ENCODE measurements around the gene FHAD1. TPM values are rescaled to one million over a fixed set of nuclear protein-coding genes. Genes with fewer than 3 reads are reported as not detected.

The FHAD1 gene
- total RNA-seq, 3 donors from 2014 or later (not counting 1 experiment from before 2014, with no cell fraction given) = 0.72 to 1.9 (median 1.7) TPM

DNA sequence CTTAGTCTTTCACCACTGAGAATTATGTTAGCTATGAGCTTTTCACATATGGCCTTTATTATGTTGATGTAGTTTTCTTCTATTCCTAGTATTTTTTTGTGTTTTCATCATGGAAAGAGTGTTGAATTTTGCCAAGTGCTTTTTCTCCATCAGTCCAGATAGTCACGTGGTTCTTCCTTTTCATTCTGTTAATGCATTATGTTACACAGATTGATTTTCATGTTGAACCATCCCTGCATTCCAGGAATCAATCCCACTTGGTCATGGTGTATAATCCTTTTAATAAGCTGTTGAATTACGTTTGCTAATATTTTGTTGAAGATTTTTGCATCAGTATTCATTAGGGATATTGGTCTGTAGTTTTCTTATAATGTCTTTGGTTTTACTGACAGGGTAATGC lies 17.7 kb downstream of the FHAD1 start:
- Mint-ChIP-seq H3K27ac (no peak overlapping the region), H3K9me3 (no peaks in the 10 kb centered on the region), H3K36me3 (no peaks in the 10 kb centered on the region), H3K27me3 (ENCODE audit: low read depth in 2 of 2) (peaks cover 7 to 41% of the 10 kb centered on the region in 2 donors), H3K4me3 (no peak overlapping the region), H3K4me1 (peaks cover 10 to 18% of the 10 kb centered on the region in 2 donors)
- no peak for ATAC-seq
- Histone ChIP-seq H3K4me1 (ENCODE audit: control insufficient read depth, insufficient read depth, low read length) (peaks cover 12% of the 10 kb centered on the region), H3K27me3 (ENCODE audit: control insufficient read depth, insufficient read depth, low read length) (no peaks in the 10 kb centered on the region), H3K4me3 (ENCODE audit: low read length) (no peak overlapping the region), H3K36me3 (ENCODE audit: control insufficient read depth, insufficient read depth, low read length) (no peaks in the 10 kb centered on the region), H3K27ac (ENCODE audit: low read length) (no peak overlapping the region), H3K9me3 (ENCODE audit: control insufficient read depth, insufficient read depth, low read length) (no peaks in the 10 kb centered on the region)
- TF ChIP-seq, protein P1, sequence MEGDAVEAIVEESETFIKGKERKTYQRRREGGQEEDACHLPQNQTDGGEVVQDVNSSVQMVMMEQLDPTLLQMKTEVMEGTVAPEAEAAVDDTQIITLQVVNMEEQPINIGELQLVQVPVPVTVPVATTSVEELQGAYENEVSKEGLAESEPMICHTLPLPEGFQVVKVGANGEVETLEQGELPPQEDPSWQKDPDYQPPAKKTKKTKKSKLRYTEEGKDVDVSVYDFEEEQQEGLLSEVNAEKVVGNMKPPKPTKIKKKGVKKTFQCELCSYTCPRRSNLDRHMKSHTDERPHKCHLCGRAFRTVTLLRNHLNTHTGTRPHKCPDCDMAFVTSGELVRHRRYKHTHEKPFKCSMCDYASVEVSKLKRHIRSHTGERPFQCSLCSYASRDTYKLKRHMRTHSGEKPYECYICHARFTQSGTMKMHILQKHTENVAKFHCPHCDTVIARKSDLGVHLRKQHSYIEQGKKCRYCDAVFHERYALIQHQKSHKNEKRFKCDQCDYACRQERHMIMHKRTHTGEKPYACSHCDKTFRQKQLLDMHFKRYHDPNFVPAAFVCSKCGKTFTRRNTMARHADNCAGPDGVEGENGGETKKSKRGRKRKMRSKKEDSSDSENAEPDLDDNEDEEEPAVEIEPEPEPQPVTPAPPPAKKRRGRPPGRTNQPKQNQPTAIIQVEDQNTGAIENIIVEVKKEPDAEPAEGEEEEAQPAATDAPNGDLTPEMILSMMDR (IDR thresholded peaks at IDR 0.05) = no peak
- no peak for DNase-seq
- intact Hi-C loops (cut with micrococcal nuclease) = no loop called here
- WGBS (ENCODE audit: insufficient coverage) = 87% methylated on average over 2 of the region's 2 CpGs

DNA sequence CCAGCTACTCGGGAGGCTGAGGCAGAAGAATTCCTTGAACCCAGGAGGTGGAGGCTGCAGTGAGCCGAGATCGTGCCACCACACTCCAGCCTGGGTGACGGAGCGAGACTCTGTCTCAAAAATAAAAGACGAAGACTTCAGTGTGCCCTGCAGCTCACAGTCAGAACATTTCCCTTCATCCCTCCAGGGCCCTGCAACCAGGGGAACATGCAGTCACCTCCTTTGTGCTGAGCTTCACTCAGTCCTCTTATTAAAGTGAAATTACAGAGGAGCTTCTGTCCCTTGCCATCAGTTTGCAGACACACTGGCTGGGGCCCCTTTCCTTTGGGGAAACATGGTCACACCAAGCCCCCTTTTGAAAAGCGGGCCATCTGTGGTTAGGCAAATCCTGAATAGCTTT lies 24.2 kb downstream of the FHAD1 start:
- no peaks in the 10 kb centered on the region for H3K27me3 ChIP-seq (ENCODE audit: control insufficient read depth, insufficient read depth, low read length)
- intact Hi-C loops (cut with micrococcal nuclease) = no loop called here
- TF ChIP-seq, protein P1 (IDR thresholded peaks at IDR 0.05) = no peak
- 82% methylated on average over 7 of the region's 7 CpGs for WGBS (ENCODE audit: insufficient coverage)
- no peaks in the 10 kb centered on the region for H3K36me3 ChIP-seq (ENCODE audit: control insufficient read depth, insufficient read depth, low read length)
- no peak overlapping the region for H3K4me3 Mint-ChIP-seq
- DNase-seq (no peak), ATAC-seq (no peak)
- H3K9me3 Mint-ChIP-seq = no peaks in the 10 kb centered on the region
- peaks cover 4% of the 10 kb centered on the region for H3K4me1 ChIP-seq (ENCODE audit: control insufficient read depth, insufficient read depth, low read length)
- H3K4me1 Mint-ChIP-seq = peaks cover 5% of the 10 kb centered on the region in 2 donors
- no peak overlapping the region for H3K27ac ChIP-seq (ENCODE audit: low read length)
- H3K4me3 ChIP-seq (ENCODE audit: low read length) = no peak overlapping the region
- no peaks in the 10 kb centered on the region for H3K36me3 Mint-ChIP-seq
- peaks cover 16 to 24% of the 10 kb centered on the region in 2 donors for H3K27me3 Mint-ChIP-seq (ENCODE audit: low read depth in 2 of 2)
- no peaks in the 10 kb centered on the region for H3K9me3 ChIP-seq (ENCODE audit: control insufficient read depth, insufficient read depth, low read length)
- no peak overlapping the region for H3K27ac Mint-ChIP-seq

DNA sequence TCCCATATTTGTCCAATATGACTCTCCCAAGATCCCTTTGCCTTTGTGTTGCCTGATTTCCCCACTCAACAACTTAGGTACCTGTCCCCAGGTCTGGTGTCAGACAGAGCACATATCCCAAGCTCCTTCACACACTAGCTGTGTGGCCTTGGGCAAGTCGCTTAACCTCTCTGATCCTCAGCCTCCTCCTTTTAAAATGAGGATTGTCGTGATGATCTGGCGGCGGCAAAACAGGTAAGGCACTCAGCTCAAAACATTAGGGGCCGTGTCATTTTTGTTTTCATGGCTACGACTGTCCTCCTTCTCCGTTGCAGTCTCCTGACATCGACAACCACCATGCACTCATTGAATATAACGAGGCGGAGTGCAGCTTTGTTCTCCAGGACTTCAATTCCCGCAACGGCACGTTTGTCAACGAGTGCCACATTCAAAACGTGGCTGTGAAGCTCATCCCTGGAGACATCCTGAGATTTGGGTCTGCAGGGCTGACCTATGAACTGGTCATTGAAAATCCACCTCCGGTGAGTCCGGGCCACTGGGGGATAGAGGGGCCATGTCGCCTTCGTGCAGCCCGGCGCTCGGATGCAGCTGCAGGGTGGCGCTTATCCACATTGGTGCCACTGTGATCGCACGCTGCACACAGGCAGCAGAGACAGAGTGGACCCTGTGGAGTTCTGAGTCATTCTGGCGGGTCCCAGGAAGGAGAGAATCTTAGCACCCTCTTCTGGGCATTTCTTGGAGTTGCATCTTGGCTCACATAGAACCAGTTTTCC lies 25.2 kb downstream of the FHAD1 start:
- H3K27me3 Mint-ChIP-seq (ENCODE audit: low read depth in 2 of 2) = peaks cover 16 to 25% of the 10 kb centered on the region in 2 donors
- no peaks in the 10 kb centered on the region for H3K27me3 ChIP-seq (ENCODE audit: control insufficient read depth, insufficient read depth, low read length)
- no peaks in the 10 kb centered on the region for H3K9me3 ChIP-seq (ENCODE audit: control insufficient read depth, insufficient read depth, low read length)
- WGBS (ENCODE audit: insufficient coverage) = 45% methylated on average over 26 of the region's 26 CpGs
- ATAC-seq = peak; percentile 80 to 100 (median 96)
- peak in 1 of 2 donors; percentile 62 for DNase-seq
- intact Hi-C loops (cut with micrococcal nuclease) = loop anchor here (1.0 kb wide), 1 partner anchor 144 kb away; no protein-coding TSS in a partner anchor
- no peaks in the 10 kb centered on the region for H3K36me3 Mint-ChIP-seq
- no peak overlapping the region for H3K27ac ChIP-seq (ENCODE audit: low read length)
- TF ChIP-seq, protein P1 (IDR thresholded peaks at IDR 0.05) = peak; percentile 72
- H3K4me3 ChIP-seq (ENCODE audit: low read length) = no peak overlapping the region
- no peak overlapping the region for H3K4me3 Mint-ChIP-seq
- H3K27ac Mint-ChIP-seq = no peak overlapping the region
- no peaks in the 10 kb centered on the region for H3K9me3 Mint-ChIP-seq
- H3K4me1 ChIP-seq (ENCODE audit: control insufficient read depth, insufficient read depth, low read length) = peaks cover 4% of the 10 kb centered on the region
- H3K36me3 ChIP-seq (ENCODE audit: control insufficient read depth, insufficient read depth, low read length) = no peaks in the 10 kb centered on the region
- peaks cover 5% of the 10 kb centered on the region in 2 donors for H3K4me1 Mint-ChIP-seq
